Stomach (tissue), 4 donors: ENCODE data around the gene INPP4B.

ENCODE experiments used
- EP300 ChIP-seq: sonication (generic); formaldehyde crosslinking; IDR thresholded peaks from one replicate; pipeline ENCODE4 v1.6.1; 2017; ENCODE audit warnings: antibody characterized with exemption
- POLR2A ChIP-seq, 4 donors: fragments of 450-650 bp; IDR thresholded peaks; one replicate each; pipeline ENCODE4 v1.6.1; 2016; ENCODE audit warnings: antibody characterized with exemption in 4 of 4, control low read depth in 2 of 4, mild to moderate bottlenecking in 1 of 4, moderate library complexity in 1 of 4
- TF ChIP-seq, protein P1 (sequence below), 7 experiments: fragments of 450-650 bp in 4 of 7; fragments of 200-600 bp in 3 of 7; sonication (generic) in 3 of 7; IDR thresholded peaks; one replicate each; pipeline ENCODE4 v1.5.1; 2016 to 2019; ENCODE audit warnings: antibody characterized with exemption in 7 of 7, control low read depth in 2 of 7, mild to moderate bottlenecking in 1 of 7

DNA sequence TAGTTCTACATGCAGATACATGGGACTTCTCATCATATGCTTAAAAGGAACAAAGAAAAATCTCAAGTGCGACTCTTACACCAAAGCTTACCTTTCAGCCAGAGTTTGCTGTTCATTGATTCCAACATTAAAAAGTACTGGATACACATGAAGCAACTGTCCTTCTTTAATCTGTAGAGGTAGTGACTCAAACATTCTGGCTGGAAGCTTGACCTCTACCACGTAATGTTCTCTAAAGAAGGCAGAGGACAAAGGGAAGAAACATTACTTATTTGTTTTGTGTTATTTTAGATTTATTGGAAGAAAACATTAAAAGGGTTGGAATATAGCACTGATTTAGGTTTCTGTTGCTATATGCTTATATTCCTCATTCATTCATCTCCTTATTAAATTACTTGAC, 733.6 kb downstream of the INPP4B start:
- TF ChIP-seq, protein P1, sequence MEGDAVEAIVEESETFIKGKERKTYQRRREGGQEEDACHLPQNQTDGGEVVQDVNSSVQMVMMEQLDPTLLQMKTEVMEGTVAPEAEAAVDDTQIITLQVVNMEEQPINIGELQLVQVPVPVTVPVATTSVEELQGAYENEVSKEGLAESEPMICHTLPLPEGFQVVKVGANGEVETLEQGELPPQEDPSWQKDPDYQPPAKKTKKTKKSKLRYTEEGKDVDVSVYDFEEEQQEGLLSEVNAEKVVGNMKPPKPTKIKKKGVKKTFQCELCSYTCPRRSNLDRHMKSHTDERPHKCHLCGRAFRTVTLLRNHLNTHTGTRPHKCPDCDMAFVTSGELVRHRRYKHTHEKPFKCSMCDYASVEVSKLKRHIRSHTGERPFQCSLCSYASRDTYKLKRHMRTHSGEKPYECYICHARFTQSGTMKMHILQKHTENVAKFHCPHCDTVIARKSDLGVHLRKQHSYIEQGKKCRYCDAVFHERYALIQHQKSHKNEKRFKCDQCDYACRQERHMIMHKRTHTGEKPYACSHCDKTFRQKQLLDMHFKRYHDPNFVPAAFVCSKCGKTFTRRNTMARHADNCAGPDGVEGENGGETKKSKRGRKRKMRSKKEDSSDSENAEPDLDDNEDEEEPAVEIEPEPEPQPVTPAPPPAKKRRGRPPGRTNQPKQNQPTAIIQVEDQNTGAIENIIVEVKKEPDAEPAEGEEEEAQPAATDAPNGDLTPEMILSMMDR (IDR thresholded peaks at IDR 0.05), result no peak
- TF ChIP-seq POLR2A (IDR thresholded peaks at IDR 0.05), result no peak
- no peak for TF ChIP-seq EP300
